Nucleus accumbens (tissue), 56 donors: ENCODE results near the gene ARNT2.

Experiments
- DNase-seq, 56 donors: peaks; one replicate each; lab custom pipeline; 2025; lab: John Stamatoyannopoulos, UW

ARNT2 gene

DNA sequence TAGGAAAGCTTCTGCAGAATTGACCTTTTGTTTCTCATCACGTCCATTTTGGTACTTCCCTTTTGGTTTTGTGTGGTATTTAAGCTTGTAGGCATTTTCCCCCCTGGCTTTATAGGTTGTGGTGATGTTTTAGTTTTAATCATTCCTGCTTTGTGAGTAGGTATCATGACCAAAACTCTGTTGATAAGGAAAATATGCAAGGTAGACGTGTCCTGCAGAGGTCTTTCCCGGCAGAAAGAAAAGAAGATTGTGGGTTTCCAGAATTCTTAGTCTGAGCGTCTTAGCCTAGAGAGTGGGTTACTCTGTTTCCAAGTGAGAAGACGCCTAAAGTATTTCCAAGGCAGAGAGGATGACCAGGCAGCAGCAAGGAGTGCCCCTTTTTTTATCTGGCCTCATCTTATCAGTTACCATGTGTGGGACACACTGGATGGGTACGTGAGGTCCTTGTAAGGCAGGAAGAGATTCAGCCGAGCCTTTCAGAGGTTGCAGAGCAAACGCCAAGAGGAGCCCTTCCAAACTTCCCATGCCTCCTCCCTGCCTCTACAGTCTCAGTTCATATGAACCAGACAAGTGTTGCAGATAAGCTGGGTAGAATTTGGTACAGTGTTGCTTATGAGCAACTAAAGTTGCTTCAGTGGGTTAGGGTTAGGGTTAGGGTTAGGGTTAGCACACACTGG is 58.8 kb downstream of the ARNT2 start:
- no peak for DNase-seq

DNA sequence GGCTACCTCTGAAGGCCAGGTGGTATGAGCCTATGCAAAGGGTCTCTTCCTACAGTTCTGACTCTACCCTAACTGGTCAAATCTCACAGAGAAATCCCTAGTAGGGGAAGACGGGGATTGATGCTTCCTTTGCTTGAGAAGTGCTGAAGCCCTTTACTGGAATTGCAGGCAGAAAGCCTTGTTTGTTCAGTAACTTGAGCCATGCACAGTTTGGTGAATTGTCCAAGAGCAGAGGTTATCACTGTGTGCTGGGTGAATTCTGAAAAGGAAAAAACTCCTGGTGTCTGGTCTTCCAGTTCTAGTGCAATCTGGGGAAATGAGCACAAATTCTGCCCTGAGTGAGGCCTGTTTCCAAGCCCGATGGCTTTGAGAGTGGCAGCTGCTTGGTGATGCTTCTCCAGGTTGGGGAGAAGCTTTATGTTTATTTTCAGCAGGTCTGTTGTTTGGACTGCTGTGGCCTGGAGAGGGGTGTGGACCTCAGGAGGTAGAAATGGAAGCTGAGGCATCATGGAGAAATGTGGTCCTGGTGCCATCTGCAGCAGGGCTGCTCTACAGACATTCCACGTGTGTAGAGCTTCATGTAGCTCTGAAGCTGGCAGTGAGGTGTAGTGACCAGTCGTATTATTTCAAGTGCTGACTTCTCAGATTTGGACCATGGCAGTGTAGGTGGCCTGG is 60.9 kb downstream of the ARNT2 start:
- DNase-seq, result no peak

DNA sequence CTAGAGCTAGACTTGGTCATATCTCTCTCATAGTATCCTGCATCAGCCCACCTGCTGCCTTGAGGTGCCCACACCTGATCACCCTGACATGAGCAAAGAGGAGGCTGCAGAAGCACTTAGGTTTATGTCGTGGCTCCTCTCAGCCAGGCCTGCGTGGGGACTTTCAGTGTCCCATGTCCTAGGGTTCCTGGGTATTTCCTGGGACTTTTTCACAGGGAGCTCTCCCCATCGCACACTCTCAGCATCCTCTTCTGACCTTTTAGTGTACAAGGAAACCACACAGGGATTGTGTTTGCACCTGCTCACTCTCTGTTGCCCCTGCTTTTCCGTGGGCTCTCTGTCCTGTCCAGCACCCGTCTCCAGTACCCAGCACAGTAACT is 61.4 kb downstream of the ARNT2 start:
- DNase-seq, result no peak

GRCh38 chr15:80466543-80466942 is 62.4 kb downstream of the ARNT2 start:
- DNase-seq, result no peak

DNA sequence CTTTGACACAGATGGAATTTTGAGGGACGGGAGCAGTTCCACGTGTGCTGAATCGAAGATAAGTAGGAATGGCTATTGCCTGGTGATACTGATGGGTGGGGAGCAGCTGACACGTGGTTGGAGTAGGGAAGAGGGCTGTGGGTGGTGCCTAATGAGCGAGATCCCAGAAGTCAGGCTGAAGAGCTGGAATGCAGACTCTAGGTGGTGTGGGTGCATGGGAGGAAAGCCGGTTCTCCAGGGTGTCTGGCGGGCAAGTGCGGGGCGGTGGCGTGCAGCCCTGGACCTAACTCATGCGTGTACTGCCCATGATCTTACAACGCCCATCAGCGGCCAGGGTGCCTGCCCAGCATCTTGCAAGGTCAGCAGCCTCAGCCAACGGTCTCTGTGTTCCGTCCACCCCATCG is 63.1 kb downstream of the ARNT2 start:
- peak in 6 of 56 donors; percentile 7 to 38 (median 24) for DNase-seq

- no peak for DNase-seq
Measured at GRCh38 chr15:80468796-80469195, 64.6 kb downstream of the ARNT2 start.

DNA sequence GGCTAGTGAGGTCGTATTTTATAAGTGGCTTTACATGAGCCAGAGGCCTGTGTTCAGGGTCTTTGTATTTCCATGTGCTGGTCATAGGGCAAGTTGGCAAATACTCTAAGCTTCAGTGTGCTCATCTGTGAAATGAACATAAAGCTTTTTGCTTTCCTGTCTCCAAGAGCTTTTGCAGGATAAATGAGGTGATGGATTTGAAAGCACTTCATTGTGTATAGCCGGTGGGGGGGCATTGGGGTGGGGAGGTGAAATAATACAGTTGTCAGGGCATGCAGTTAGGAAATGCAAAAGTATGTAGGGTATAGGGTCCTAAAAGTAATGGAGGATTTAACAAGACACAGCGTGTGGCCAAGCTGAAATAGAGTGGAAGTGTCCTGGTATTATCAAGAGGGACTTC is 67.7 kb downstream of the ARNT2 start:
- no peak for DNase-seq

DNA sequence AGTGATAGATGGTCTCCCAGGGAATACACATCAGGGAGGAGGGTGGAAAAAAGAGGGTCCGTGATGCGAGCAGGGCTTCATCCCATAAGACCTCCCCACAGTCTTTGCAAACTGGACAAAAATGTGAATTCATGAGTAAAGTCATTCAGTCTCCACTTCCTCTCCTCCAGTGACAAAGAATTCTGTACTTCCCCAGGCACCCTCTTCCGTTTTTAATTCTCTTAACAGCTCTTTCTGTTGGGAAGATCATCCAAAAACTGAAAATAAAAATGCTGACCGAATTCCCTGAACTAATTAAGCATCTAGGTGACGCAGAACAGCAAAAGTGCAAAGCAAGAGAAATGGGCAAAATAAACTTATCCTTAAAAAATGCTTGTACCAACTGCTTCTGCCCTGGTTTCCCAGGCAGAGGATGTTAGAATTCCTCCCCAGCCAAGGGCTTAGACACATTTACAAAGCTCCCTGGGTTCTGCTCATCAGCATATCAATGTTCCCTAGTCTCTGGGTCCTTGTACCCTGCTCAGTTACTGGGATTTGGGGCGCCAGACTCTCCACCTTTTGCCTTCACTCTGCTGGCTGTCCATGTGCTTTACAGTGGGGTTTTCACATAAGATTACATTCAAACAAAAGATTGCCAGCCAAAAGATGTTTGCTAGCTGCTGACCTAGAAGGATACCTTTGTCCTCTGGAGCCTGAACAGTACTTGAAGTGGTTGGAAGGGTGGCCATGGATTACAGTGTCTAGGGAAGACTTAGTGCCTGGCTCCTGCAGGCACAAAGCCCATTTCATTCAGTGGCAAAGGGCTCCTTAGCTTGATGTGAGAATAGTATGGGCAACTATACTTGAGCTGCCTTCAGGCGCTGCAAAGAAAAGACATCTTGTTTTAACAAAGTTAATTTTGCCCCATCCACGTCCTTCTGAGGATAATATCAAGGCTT is 69.4 kb downstream of the ARNT2 start:
- peak in 4 of 56 donors; percentile 19 to 41 (median 22) for DNase-seq

DNA sequence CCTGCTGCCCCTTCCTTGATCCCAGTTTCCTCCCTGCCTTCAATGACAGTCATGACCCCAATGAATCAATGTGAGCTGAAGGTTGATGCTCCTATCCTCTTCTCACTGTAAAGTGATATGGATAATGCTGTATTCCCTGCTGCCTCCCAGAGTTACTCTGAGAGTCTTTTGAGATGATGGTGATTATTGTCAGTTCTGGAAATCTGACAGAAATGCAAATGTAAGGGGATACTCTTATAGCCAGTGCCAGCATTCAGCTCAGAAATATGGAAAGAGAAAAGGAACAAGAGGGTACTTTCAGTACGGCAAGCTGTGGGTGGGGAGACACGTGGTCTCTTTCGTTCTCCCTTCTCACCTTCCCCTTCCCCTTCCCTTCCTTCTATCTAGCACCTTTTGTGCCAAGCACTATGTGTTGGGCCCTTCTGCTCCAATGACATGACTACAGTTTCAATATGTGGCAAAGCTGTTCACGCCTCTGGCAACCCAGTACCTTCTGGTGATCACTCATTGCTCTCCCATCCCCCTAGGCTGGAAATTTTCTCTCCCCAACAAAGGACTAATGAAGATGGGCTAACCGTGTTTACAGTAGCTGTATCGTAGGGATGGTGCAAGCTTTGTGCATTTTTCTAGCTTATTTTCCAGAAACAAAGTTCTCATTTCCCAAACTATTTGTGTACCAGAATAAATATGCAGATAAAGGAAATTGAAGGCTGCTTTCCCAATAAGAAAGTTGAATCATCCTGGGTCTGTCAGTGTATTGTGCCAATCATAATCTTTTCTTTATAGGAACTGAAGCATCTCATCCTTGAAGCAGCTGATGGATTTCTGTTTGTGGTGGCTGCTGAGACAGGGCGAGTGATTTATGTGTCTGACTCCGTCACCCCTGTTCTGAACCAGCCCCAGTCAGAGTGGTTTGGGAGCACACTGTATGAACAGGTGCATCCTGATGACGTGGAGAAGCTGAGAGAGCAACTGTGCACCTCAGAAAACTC is 70.3 kb downstream of the ARNT2 start:
- no peak for DNase-seq

GRCh38 chr15:80475572-80475971 is 71.4 kb downstream of the ARNT2 start:
- no peak for DNase-seq

GRCh38 chr15:80476036-80476435 is 71.9 kb downstream of the ARNT2 start:
- no peak for DNase-seq

GRCh38 chr15:80478075-80478474 is 73.9 kb downstream of the ARNT2 start:
- no peak for DNase-seq

DNA sequence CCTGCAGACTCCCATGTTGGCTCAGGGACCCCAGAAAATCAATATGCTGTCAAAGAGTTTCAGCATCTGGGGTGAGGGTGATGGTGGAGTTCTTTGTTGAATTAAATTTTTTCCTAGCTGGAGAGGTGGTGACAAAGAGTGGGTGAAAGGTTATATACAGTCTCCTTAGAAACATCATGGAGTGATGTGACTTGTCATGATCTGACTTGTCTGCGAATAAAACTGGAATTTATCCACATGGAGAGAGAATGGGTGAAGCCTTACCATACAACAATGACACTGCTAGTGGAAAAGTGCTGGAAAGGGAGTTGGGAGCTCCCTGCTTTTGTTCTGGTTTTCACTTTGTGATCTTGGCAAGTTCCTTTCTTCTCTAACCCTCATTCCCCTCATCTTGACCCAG is 75.0 kb downstream of the ARNT2 start:
- DNase-seq, result no peak

GRCh38 chr15:80480171-80480811 is 76.1 kb downstream of the ARNT2 start:
- DNase-seq, result no peak

- no peak for DNase-seq
Measured at GRCh38 chr15:80480909-80481308, 76.7 kb downstream of the ARNT2 start.

- DNase-seq, result no peak
Measured at GRCh38 chr15:80482696-80483095, 78.5 kb downstream of the ARNT2 start.

GRCh38 chr15:80483725-80484161 is 79.6 kb downstream of the ARNT2 start:
- no peak for DNase-seq

- no peak for DNase-seq
Measured at GRCh38 chr15:80484333-80484864, 80.2 kb downstream of the ARNT2 start.
